ENCODE results near the gene ACOT4. TPM values are rescaled to one million over a fixed set of nuclear protein-coding genes. Genes with fewer than 3 reads are reported as not detected.

Gene ACOT4
- total RNA-seq, 1 experiment from 2014 or later = 1.8 TPM

DNA sequence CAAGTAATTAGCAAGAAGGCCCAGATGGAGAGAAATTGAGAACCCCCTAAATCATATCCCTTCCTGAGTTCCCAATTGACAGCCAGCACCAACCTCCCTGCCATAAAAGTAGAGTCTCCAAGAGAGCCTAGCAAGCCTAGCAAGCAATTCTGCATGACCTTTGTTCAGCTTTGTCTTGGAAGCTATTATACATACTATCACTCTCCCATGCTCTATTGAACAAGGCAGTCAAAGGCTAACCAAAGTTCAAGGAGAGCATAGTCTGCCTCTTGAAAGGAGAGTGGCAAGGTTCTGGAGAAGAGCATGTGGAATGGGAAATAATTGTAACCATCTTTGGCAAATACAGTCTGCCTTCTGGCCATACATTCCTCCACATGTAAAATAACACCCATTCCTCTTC is 7.8 kb downstream of the ACOT4 start:
- no peak overlapping the region for H2BK12ac ChIP-seq (ENCODE audit: insufficient read length, low read depth, low read length)
- no peaks in the 10 kb centered on the region for H3K27me3 ChIP-seq (ENCODE audit: insufficient read depth, low read length)
- no peak overlapping the region for H2BK20ac ChIP-seq (ENCODE audit: low read depth, low read length, poor library complexity, severe bottlenecking)
- no peak overlapping the region for H2BK120ac ChIP-seq (ENCODE audit: low read depth, low read length, poor library complexity, severe bottlenecking)
- Mint-ChIP-seq H3K4me1 (no peaks in the 10 kb centered on the region), H3K36me3 (ENCODE audit: insufficient read depth in 1 of 3, low read depth in 3 of 3) (peaks cover 0 to 2% (median under 1%) of the 10 kb centered on the region in 3 experiments; a peak in 2 of 7 replicates), H3K9me3 (peaks cover under 1 to 3% of the 10 kb centered on the region in 2 experiments; a peak in 2 of 5 replicates), H3K27me3 (ENCODE audit: low read depth) (no peaks in the 10 kb centered on the region; the same call in 1 of the 2 replicates), H3K4me3 (no peak overlapping the region), H3K27ac (no peak overlapping the region)
- no peak overlapping the region for H3K14ac ChIP-seq (ENCODE audit: insufficient read depth, low read length)
- H4K5ac ChIP-seq (ENCODE audit: insufficient read length, low read depth, low read length) = no peak overlapping the region
- no peak overlapping the region for H3K18ac ChIP-seq (ENCODE audit: insufficient read length, low read depth, low read length)
- no peak overlapping the region for H2BK15ac ChIP-seq (ENCODE audit: low read depth, low read length)
- no peak overlapping the region for H3K23ac ChIP-seq (ENCODE audit: insufficient read length, low read depth, low read length)
- H4K91ac ChIP-seq (ENCODE audit: insufficient read length, low read depth, low read length) = no peak overlapping the region
- H3K79me1 ChIP-seq (ENCODE audit: insufficient read depth, low read depth, low read length, poor library complexity, severe bottlenecking) = no peaks in the 10 kb centered on the region
- TF ChIP-seq, protein P1, sequence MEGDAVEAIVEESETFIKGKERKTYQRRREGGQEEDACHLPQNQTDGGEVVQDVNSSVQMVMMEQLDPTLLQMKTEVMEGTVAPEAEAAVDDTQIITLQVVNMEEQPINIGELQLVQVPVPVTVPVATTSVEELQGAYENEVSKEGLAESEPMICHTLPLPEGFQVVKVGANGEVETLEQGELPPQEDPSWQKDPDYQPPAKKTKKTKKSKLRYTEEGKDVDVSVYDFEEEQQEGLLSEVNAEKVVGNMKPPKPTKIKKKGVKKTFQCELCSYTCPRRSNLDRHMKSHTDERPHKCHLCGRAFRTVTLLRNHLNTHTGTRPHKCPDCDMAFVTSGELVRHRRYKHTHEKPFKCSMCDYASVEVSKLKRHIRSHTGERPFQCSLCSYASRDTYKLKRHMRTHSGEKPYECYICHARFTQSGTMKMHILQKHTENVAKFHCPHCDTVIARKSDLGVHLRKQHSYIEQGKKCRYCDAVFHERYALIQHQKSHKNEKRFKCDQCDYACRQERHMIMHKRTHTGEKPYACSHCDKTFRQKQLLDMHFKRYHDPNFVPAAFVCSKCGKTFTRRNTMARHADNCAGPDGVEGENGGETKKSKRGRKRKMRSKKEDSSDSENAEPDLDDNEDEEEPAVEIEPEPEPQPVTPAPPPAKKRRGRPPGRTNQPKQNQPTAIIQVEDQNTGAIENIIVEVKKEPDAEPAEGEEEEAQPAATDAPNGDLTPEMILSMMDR (conservative IDR thresholded peaks at IDR 0.05) = no peak
- DNase-seq = no peak
- H2AK5ac ChIP-seq (ENCODE audit: insufficient read length, low read length) = no peak overlapping the region
- H3K4ac ChIP-seq (ENCODE audit: low read depth, low read length) = no peak overlapping the region
- no peaks in the 10 kb centered on the region for H3K9me3 ChIP-seq (ENCODE audit: control insufficient read depth, low read depth, low read length)
- no peaks in the 10 kb centered on the region for H4K20me1 ChIP-seq (ENCODE audit: control insufficient read depth, insufficient read depth, insufficient read length)
- H2BK5ac ChIP-seq (ENCODE audit: insufficient read length, low read length) = no peak overlapping the region
- H3K56ac ChIP-seq (ENCODE audit: insufficient read length, low read depth, low read length) = no peak overlapping the region
- H3K4me1 ChIP-seq (ENCODE audit: insufficient read depth, low read length) = no peaks in the 10 kb centered on the region
- no peaks in the 10 kb centered on the region for H3K23me2 ChIP-seq (ENCODE audit: insufficient read length, low read depth, low read length, poor library complexity, severe bottlenecking)
- no peak overlapping the region for H4K8ac ChIP-seq (replicated peaks; ENCODE audit: insufficient read length, low read depth, low read length)
- H3K79me2 ChIP-seq (ENCODE audit: insufficient read depth, low read length) = no peaks in the 10 kb centered on the region
- no peak overlapping the region for H3K27ac ChIP-seq (ENCODE audit: insufficient read length, low read depth, low read length)
- H3K9ac ChIP-seq (ENCODE audit: extremely low read depth, insufficient read length, low read length) = no peak overlapping the region
- H2AFZ ChIP-seq (ENCODE audit: low read length) = no peak overlapping the region
- no peak overlapping the region for H3K4me2 ChIP-seq (ENCODE audit: insufficient read depth, insufficient read length, low read length)
- no peak overlapping the region for H3T11ph ChIP-seq (ENCODE audit: low read length)

Measured in H9 (cell line).